Karpas-422 (cell line): ENCODE data around the gene PANX1. TPM values are rescaled to one million over a fixed set of nuclear protein-coding genes. Genes with fewer than 3 reads are reported as not detected.

Experiments
- DNase-seq: peaks from one replicate; pipeline ENCODE4 v3.0.0-alpha.2; 2015
- H2AFZ ChIP-seq: fragments of 200-600 bp; sonication (generic); 2 replicates; pipeline ENCODE4 v1.6.1; 2014; ENCODE audit warnings: antibody characterized with exemption, low read length, mixed read lengths
- H3K27ac ChIP-seq: fragments of 200-600 bp; sonication (generic); 2 replicates; pipeline ENCODE4 v1.5.1; 2014; ENCODE audit warnings: mild to moderate bottlenecking, low read length, moderate library complexity
- H3K27me3 ChIP-seq: fragments of 200-600 bp; sonication (generic); 2 replicates; pipeline ENCODE4 v1.6.1; 2014; ENCODE audit warnings: low read length, mixed read lengths
- H3K36me3 ChIP-seq: fragments of 200-600 bp; sonication (generic); 2 replicates; pipeline ENCODE4 v1.6.1; 2014; ENCODE audit warnings: low read length, mixed read lengths; ENCODE audit not compliant: insufficient read depth
- H3K4me1 ChIP-seq: fragments of 200-600 bp; sonication (generic); 2 replicates; pipeline ENCODE4 v1.6.1; 2014; ENCODE audit warnings: mild to moderate bottlenecking, low read length, mixed read lengths
- H3K4me2 ChIP-seq: fragments of 200-600 bp; sonication (generic); 2 replicates; pipeline ENCODE4 v1.6.1; 2014; ENCODE audit warnings: low read length, low read depth, mild to moderate bottlenecking; ENCODE audit not compliant: poor library complexity, severe bottlenecking
- H3K4me3 ChIP-seq: fragments of 200-600 bp; sonication (generic); 2 replicates; pipeline ENCODE4 v1.5.1; 2014; ENCODE audit warnings: mild to moderate bottlenecking, antibody characterized with exemption, low read length, mixed read lengths
- H3K79me2 ChIP-seq: fragments of 200-600 bp; sonication (generic); 2 replicates; pipeline ENCODE4 v1.6.1; 2014; ENCODE audit warnings: mild to moderate bottlenecking, low read length, mixed read lengths
- H3K9ac ChIP-seq: fragments of 200-600 bp; sonication (generic); 2 replicates; pipeline ENCODE4 v1.6.0; 2014; ENCODE audit warnings: low read length
- H3K9me2 ChIP-seq: fragments of 200-600 bp; sonication (generic), shearing (Covaris generic); replicated peaks from 2 replicates; pipeline ENCODE4 v1.6.0; 2014; ENCODE audit warnings: mild to moderate bottlenecking, low read length, moderate library complexity; ENCODE audit not compliant: insufficient read depth
- H3K9me3 ChIP-seq: fragments of 300-700, 200-600 bp; sonication (generic); 2 replicates; pipeline ENCODE4 v1.6.1; 2014; ENCODE audit warnings: low read length, mixed read lengths
- H4K20me1 ChIP-seq: fragments of 200-600 bp; sonication (generic); 2 replicates; pipeline ENCODE4 v1.6.1; 2014; ENCODE audit warnings: mild to moderate bottlenecking, antibody characterized with exemption, low read length, low read depth; ENCODE audit not compliant: insufficient read depth
- total RNA-seq: library from RNA; depleted of rRNA; stranded (reverse); fragments of >200 nt; shearing (Covaris generic); gene quantifications from 2 replicates; pipeline ENCODE4 v1.2.3, GENCODE V29; 2014; ENCODE audit warnings: low replicate concordance

PANX1 gene
- total RNA-seq, 1 experiment from 2014 or later, result 17.0 TPM

DNA sequence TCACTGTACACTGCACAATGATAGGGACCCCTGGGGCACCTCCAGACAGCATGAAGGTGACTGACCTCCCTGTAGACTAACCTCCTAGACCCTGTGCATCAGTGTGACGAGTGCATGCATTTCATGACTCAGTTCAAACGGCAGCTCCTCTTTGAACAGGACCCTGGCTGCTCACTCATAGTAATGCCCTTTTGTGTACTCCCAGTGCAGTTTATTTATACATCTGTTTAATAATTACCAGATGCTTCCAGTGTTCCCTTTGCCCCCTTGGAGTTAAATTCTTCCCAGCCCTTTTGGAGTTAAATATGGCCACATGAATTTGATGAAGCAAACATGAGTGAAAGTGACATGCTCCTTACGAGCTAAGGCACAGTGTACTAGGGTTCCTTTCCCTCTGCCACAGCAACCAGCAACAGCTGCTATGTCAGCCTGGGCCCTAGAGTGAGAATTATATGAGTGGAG, 72.4 kb downstream of the PANX1 start:
- H3K9me3 ChIP-seq, result no peaks in the 10 kb centered on the region
- no peaks in the 10 kb centered on the region for H3K9me2 ChIP-seq
- H3K4me2 ChIP-seq, result no peak overlapping the region
- H3K27me3 ChIP-seq, result no peaks in the 10 kb centered on the region
- H3K9ac ChIP-seq, result no peak overlapping the region
- no peaks in the 10 kb centered on the region for H3K79me2 ChIP-seq
- H3K4me1 ChIP-seq, result no peaks in the 10 kb centered on the region
- no peaks in the 10 kb centered on the region for H3K36me3 ChIP-seq
- H4K20me1 ChIP-seq, result no peaks in the 10 kb centered on the region
- DNase-seq, result no peak
- no peak overlapping the region for H3K4me3 ChIP-seq
- no peak overlapping the region for H3K27ac ChIP-seq
- no peak overlapping the region for H2AFZ ChIP-seq

DNA sequence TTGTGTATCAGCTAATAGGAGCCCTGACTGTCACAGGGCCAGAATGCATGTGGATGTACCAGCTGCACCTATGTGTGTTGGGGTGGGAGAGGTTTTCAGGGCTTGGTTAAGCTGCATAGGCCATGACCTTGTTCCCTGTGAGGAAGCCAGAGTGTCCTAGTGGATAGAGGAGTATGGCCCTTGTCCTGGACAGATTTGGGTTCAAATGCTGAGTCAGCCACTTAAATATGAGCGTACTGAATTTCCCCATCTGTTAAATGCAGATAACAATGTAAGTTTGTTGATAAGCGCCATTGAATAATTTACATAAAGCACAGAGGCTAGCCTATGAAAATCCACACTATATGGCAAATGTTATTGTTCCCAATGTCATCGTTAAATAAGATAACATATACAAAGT, 74.4 kb downstream of the PANX1 start:
- Histone ChIP-seq H3K27ac (no peak overlapping the region), H3K9me3 (no peaks in the 10 kb centered on the region), H3K9me2 (no peaks in the 10 kb centered on the region), H3K9ac (no peak overlapping the region), H3K36me3 (no peaks in the 10 kb centered on the region), H3K4me1 (no peaks in the 10 kb centered on the region), H4K20me1 (no peaks in the 10 kb centered on the region), H3K79me2 (no peaks in the 10 kb centered on the region), H3K27me3 (no peaks in the 10 kb centered on the region), H3K4me2 (no peak overlapping the region), H3K4me3 (no peak overlapping the region), H2AFZ (no peak overlapping the region)
- DNase-seq, result no peak

DNA sequence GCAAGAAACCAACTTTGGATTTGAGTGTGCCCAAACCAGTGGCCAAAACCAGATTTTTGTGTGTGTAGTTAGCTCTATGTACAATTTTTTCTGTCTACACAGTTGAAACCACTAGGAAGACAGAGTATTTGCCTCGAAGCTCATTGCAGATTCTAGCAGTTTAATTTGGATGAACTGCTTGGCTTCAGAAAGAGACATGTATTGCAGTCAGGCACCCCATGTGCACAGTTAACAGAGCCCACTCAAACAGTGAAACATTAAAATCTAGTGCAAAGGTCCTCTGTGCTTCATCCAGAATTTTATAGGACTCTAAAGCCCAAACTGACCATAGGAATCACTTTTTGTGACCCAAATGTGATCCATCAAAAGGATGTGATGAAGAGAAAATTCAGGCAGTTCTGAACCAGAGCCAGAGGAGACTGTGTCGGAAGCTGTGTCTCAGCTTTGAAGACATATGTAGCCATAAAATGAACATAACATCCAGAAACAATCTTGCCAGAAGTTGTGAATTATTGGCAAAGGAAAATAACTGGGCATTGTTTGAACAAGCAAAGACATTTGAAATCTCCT, 82.7 kb downstream of the PANX1 start:
- Histone ChIP-seq H3K4me3 (no peak overlapping the region), H3K9ac (no peak overlapping the region), H3K36me3 (no peaks in the 10 kb centered on the region), H3K9me3 (no peaks in the 10 kb centered on the region), H3K27me3 (no peaks in the 10 kb centered on the region), H3K27ac (no peak overlapping the region), H3K9me2 (no peaks in the 10 kb centered on the region), H3K4me2 (no peak overlapping the region), H3K79me2 (no peaks in the 10 kb centered on the region), H3K4me1 (no peaks in the 10 kb centered on the region), H2AFZ (no peak overlapping the region), H4K20me1 (no peaks in the 10 kb centered on the region)
- DNase-seq, result no peak

DNA sequence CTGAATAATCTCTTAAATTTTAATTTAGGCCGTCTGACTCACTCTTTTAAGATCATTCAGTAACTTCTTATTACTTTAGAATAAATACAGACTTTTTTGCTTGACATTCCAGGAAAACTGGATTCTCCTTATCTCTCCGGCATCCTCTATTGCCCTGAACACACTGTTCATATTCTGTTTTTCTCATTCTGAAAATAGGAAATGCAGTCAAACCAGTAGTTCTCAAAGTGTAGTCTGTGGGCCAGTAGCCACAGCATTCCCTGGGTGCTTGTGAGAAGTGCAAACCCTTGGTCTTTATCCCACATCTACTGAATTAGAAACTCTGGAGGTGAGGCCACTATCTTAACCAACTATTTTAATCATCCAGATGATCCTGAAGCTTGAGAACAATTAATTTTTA, 84.3 kb downstream of the PANX1 start:
- Histone ChIP-seq H3K79me2 (no peaks in the 10 kb centered on the region), H3K9me2 (no peaks in the 10 kb centered on the region), H3K27me3 (no peaks in the 10 kb centered on the region), H3K36me3 (no peaks in the 10 kb centered on the region), H3K27ac (no peak overlapping the region), H3K9ac (no peak overlapping the region), H3K9me3 (no peaks in the 10 kb centered on the region), H4K20me1 (no peaks in the 10 kb centered on the region), H3K4me3 (no peak overlapping the region), H3K4me1 (no peaks in the 10 kb centered on the region), H3K4me2 (no peak overlapping the region), H2AFZ (no peak overlapping the region)
- DNase-seq, result no peak

DNA sequence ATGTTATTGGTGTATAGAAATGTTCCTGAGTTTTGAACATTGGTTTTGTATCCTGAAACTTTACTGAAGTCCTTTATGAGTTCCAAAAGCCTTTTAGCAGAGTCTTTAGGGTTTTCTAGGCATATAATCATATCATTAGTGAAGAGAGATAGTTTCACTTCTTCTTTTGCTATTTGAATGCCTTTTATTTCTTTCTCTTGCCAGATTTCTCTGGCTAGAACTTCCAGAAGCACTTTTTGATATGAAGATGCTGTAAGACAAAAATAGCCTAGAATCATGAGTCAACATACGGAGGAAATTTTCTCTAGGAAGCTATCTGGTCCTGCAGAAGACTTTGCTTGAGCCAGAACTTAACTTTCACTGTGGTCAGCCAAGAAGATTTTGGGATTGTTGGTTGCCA, 89.1 kb downstream of the PANX1 start:
- no peak overlapping the region for H3K4me2 ChIP-seq
- H3K4me1 ChIP-seq, result no peaks in the 10 kb centered on the region
- no peak overlapping the region for H3K9ac ChIP-seq
- no peak overlapping the region for H3K4me3 ChIP-seq
- no peak overlapping the region for H3K27ac ChIP-seq
- H3K27me3 ChIP-seq, result no peaks in the 10 kb centered on the region; the same call in 1 of the 2 replicates
- no peaks in the 10 kb centered on the region for H3K36me3 ChIP-seq
- peak; percentile 52 for DNase-seq
- 0 out of 2 replicates have a peak, but pooled peaks cover 6% of the 10 kb centered on the region for H3K9me2 ChIP-seq
- no peaks in the 10 kb centered on the region for H3K79me2 ChIP-seq
- H2AFZ ChIP-seq, result no peak overlapping the region
- peaks cover 11% of the 10 kb centered on the region; the same call in 1 of the 2 replicates for H3K9me3 ChIP-seq
- no peaks in the 10 kb centered on the region for H4K20me1 ChIP-seq

DNA sequence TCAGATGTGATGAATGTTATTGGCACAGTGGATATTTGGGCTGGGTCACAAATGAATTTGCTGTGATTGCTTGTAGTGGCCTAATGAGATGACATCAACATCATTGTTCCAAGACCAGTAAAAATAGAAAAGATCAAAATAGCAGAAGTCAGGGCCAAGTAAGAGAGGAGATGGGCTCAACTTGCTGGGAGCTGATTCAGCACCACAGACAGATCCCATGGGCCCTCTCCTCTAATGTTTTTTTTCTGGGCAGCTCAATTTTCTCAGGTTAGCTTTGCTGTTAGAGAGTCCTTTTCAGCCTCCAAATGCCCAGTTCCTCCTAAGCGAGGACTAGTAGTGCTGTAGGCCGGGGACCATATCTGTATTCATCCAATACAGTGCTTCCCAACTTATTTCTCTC, 89.7 kb downstream of the PANX1 start:
- Histone ChIP-seq H3K27me3 (no peaks in the 10 kb centered on the region; the same call in 1 of the 2 replicates), H3K4me1 (no peaks in the 10 kb centered on the region), H3K9ac (no peak overlapping the region), H3K27ac (no peak overlapping the region), H3K9me3 (peaks cover 11% of the 10 kb centered on the region; the same call in 1 of the 2 replicates), H3K36me3 (no peaks in the 10 kb centered on the region), H3K4me3 (no peak overlapping the region), H4K20me1 (no peaks in the 10 kb centered on the region), H2AFZ (no peak overlapping the region), H3K9me2 (0 out of 2 replicates have a peak, but pooled peaks cover 6% of the 10 kb centered on the region), H3K79me2 (no peaks in the 10 kb centered on the region), H3K4me2 (no peak overlapping the region)
- DNase-seq, result no peak

DNA sequence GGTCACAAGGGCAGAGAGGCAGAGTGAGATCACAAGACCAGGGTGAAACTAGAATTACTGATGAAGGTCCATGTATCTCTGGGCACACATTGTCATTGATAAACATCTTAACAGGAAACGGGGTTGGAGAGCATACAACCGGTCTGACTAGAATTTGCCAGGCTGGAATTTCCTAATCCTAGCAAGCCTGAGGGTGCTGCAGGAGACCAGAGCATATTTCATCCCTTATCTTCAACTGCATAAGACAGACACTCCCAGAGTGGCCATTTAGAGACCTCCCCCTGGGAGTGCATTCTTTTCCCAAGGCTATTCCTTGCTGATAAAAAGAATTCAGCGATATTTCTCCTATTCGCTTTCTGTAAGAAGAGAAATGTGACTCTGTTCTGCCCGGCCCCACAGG, 91.1 kb downstream of the PANX1 start:
- no peak overlapping the region for H2AFZ ChIP-seq
- H3K27ac ChIP-seq, result no peak overlapping the region
- no peaks in the 10 kb centered on the region; the same call in 1 of the 2 replicates for H3K27me3 ChIP-seq
- no peak for DNase-seq
- H3K9me3 ChIP-seq, result peaks cover 11% of the 10 kb centered on the region; the same call in 1 of the 2 replicates
- H3K9me2 ChIP-seq, result 0 out of 2 replicates have a peak, but pooled peaks cover 6% of the 10 kb centered on the region
- H3K4me2 ChIP-seq, result no peak overlapping the region
- H3K36me3 ChIP-seq, result no peaks in the 10 kb centered on the region
- no peak overlapping the region for H3K4me3 ChIP-seq
- H3K79me2 ChIP-seq, result no peaks in the 10 kb centered on the region
- no peaks in the 10 kb centered on the region for H3K4me1 ChIP-seq
- H4K20me1 ChIP-seq, result no peaks in the 10 kb centered on the region
- no peak overlapping the region for H3K9ac ChIP-seq

DNA sequence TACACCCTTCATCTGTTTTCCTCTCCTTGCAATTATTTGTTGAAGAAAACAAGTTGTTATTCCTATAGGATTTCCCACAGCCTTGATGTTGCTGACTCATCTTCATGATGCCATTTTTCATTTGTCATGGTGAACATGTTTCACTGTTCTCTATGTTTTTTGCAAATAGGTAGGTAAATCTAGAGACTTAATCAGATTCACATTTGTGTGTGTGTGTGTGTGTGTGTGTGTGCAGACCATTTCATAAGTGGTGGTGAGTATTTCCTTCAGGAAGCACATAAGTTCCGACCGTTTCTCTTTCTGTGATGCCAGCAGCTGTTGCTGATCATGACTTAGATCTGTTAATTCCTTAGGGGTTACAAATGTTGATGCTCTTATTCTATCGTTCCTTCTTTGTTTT, 95.4 kb downstream of the PANX1 start:
- no peaks in the 10 kb centered on the region for H3K79me2 ChIP-seq
- no peak overlapping the region for H3K9ac ChIP-seq
- H3K4me1 ChIP-seq, result no peaks in the 10 kb centered on the region
- no peak overlapping the region for H2AFZ ChIP-seq
- H3K4me2 ChIP-seq, result no peak overlapping the region
- H3K27ac ChIP-seq, result no peak overlapping the region
- DNase-seq, result no peak
- 0 out of 2 replicates have a peak, but pooled peaks cover 6% of the 10 kb centered on the region for H3K9me2 ChIP-seq
- no peaks in the 10 kb centered on the region for H4K20me1 ChIP-seq
- H3K27me3 ChIP-seq, result no peaks in the 10 kb centered on the region
- no peaks in the 10 kb centered on the region for H3K36me3 ChIP-seq
- no peak overlapping the region for H3K4me3 ChIP-seq
- peaks cover 7% of the 10 kb centered on the region; the same call in 1 of the 2 replicates for H3K9me3 ChIP-seq
